WTC11 (cell line): ENCODE results near the gene ADGRA1. TPM values are rescaled to one million over a fixed set of nuclear protein-coding genes. Genes with fewer than 3 reads are reported as not detected.

ENCODE experiments used
- ATAC-seq: fragments of 200-7000 bp; cut with Tn5 transposase; 2 replicates; pipeline ENCODE4 v1.10.0; 2021; ENCODE audit warnings: mild to moderate bottlenecking, moderate library complexity
- CTCF ChIA-PET: fragments of 300-600 bp; sonication (Branson Sonifier 250); formaldehyde crosslinking; loops from one replicate; lab custom pipeline; 2021; ENCODE audit warnings: antibody characterized with exemption; lab: Charles Lee
- POLR2A ChIA-PET: fragments of 350-600 bp; sonication (Branson Sonifier 250); formaldehyde crosslinking; loops from one replicate; lab custom pipeline; 2021; ENCODE audit warnings: antibody characterized with exemption; lab: Charles Lee
- DNase-seq: peaks from one replicate; pipeline ENCODE4 v3.0.0; 2021; ENCODE audit warnings: low spot score
- H3K27ac Mint-ChIP-seq: 2 replicates; pipeline ENCODE4 v1.8.0; 2021; ENCODE audit warnings: mixed read lengths
- H3K27me3 Mint-ChIP-seq: 2 replicates; pipeline ENCODE4 v1.8.0; 2021; ENCODE audit warnings: low read depth, mild to moderate bottlenecking, moderate library complexity, mixed read lengths
- H3K36me3 Mint-ChIP-seq: 2 replicates; pipeline ENCODE4 v1.8.0; 2021; ENCODE audit warnings: mixed read lengths
- H3K4me1 Mint-ChIP-seq: 2 replicates; pipeline ENCODE4 v1.8.0; 2022; ENCODE audit warnings: mixed read lengths
- H3K4me3 Mint-ChIP-seq: 2 replicates; pipeline ENCODE4 v1.8.0; 2021; ENCODE audit warnings: mild to moderate bottlenecking, moderate library complexity, mixed read lengths
- H3K9me3 Mint-ChIP-seq: 2 replicates; pipeline ENCODE4 v1.8.0; 2021; ENCODE audit warnings: mixed read lengths
- E2F5 ChIP-seq: sonication (generic); formaldehyde crosslinking; IDR thresholded peaks from 2 replicates; pipeline ENCODE4 v1.8.1; 2022; ENCODE audit warnings: mild to moderate bottlenecking, moderate library complexity, missing genetic modification reagents
- ESRRA ChIP-seq: sonication (generic); formaldehyde crosslinking; IDR thresholded peaks from 2 replicates; pipeline ENCODE4 v1.8.1; 2022; ENCODE audit warnings: mild to moderate bottlenecking, missing genetic modification reagents, borderline replicate concordance
- ETV6 ChIP-seq: sonication (generic); formaldehyde crosslinking; IDR thresholded peaks from 2 replicates; pipeline ENCODE4 v1.8.1; 2022; ENCODE audit warnings: mild to moderate bottlenecking, missing genetic modification reagents
- JAZF1 ChIP-seq: fragments of 250-450 bp; sonication (Bioruptor Pico); IDR thresholded peaks from 2 replicates; pipeline ENCODE4 v1.9.0; 2021; ENCODE audit warnings: moderate library complexity, mild to moderate bottlenecking, inconsistent platforms
- NFE2L1 ChIP-seq: sonication (generic); formaldehyde crosslinking; IDR thresholded peaks from 2 replicates; pipeline ENCODE4 v1.8.1; 2023; ENCODE audit warnings: missing genetic modification reagents
- NFYB ChIP-seq: sonication (generic); formaldehyde crosslinking; conservative IDR thresholded peaks from 2 replicates; pipeline ENCODE4 v1.8.0; 2022; ENCODE audit warnings: low read depth, missing genetic modification reagents
- NR3C1 ChIP-seq: sonication (generic); formaldehyde crosslinking; conservative IDR thresholded peaks from 2 replicates; pipeline ENCODE4 v1.8.1; 2023; ENCODE audit warnings: low read depth, mild to moderate bottlenecking, missing genetic modification reagents
- PRDM15 ChIP-seq: sonication (generic); formaldehyde crosslinking; IDR thresholded peaks from 2 replicates; pipeline ENCODE4 v1.8.0; 2022; ENCODE audit warnings: missing genetic modification reagents
- PREB ChIP-seq: sonication (generic); formaldehyde crosslinking; IDR thresholded peaks from 2 replicates; pipeline ENCODE4 v1.8.1; 2022; ENCODE audit warnings: mild to moderate bottlenecking, missing genetic modification reagents, moderate library complexity, borderline replicate concordance
- RELA ChIP-seq: sonication (generic); formaldehyde crosslinking; IDR thresholded peaks from 2 replicates; pipeline ENCODE4 v1.8.1; 2022; ENCODE audit warnings: missing genetic modification reagents, mild to moderate bottlenecking, borderline replicate concordance
- SOX15 ChIP-seq: fragments of 250-450 bp; sonication (Bioruptor Pico); IDR thresholded peaks from 2 replicates; pipeline ENCODE4 v1.9.0; 2021; ENCODE audit warnings: mild to moderate bottlenecking
- ZNF232 ChIP-seq: sonication (generic); formaldehyde crosslinking; IDR thresholded peaks from 2 replicates; pipeline ENCODE4 v1.8.0; 2022; ENCODE audit warnings: mild to moderate bottlenecking, missing genetic modification reagents
- ZNF317 ChIP-seq: sonication (generic); formaldehyde crosslinking; IDR thresholded peaks from 2 replicates; pipeline ENCODE4 v1.8.1; 2023; ENCODE audit warnings: low read depth, mild to moderate bottlenecking, moderate library complexity, missing genetic modification reagents, borderline replicate concordance
- ZNF416 ChIP-seq: fragments of 250-450 bp; sonication (Bioruptor Pico); IDR thresholded peaks from 2 replicates; pipeline ENCODE4 v1.9.0; 2021; ENCODE audit warnings: mild to moderate bottlenecking, inconsistent platforms
- ZNF423 ChIP-seq: fragments of 250-450 bp; sonication (Bioruptor Pico); IDR thresholded peaks from 2 replicates; pipeline ENCODE4 v2.1.2; 2022; ENCODE audit warnings: mild to moderate bottlenecking, moderate library complexity
- ZNF532 ChIP-seq: fragments of 250-450 bp; sonication (Bioruptor Pico); IDR thresholded peaks from 2 replicates; pipeline ENCODE4 v1.9.0; 2021; ENCODE audit warnings: mild to moderate bottlenecking, borderline replicate concordance
- ZNF671 ChIP-seq: fragments of 250-450 bp; sonication (Bioruptor Pico); IDR thresholded peaks from 2 replicates; pipeline ENCODE4 v1.8.0; 2021; ENCODE audit warnings: mild to moderate bottlenecking
- total RNA-seq: library from RNA; stranded (reverse); gene quantifications from 3 replicates; pipeline ENCODE4 v1.2.3, GENCODE V29; 2021
- TF ChIP-seq, protein P1 (sequence below): sonication (generic); formaldehyde crosslinking; IDR thresholded peaks from 2 replicates; pipeline ENCODE4 v1.8.0; 2022; ENCODE audit warnings: mild to moderate bottlenecking, missing genetic modification reagents

ADGRA1 gene
- total RNA-seq, 1 experiment from 2014 or later: 0.20 TPM

DNA sequence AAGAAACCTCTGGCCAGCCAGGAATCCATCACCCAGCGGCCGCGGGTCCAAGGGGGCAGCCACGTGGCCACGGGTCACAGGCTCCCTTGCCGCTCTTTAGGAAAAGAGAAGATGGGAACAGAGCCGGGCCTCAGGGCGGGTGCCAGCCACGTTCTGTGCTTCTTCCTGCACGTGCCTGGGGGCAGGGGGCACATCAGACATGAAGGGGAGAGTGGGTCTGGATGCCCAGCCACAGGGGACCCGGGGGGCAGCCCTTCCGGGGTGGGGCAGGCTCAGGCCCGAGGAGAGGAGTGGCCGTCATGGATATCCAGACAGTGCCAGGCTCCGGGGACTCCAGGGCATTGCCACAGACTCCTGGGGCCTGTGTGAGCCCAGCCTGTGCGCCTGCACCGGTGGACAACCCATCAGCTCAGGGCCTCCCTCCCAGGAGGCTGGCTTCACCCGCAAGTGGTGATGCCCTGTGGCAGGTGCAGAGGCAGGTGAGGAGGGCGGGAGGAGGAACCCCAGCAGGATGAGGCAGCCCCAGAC is 31.0 kb upstream of the ADGRA1 start:
- no peaks in the 10 kb centered on the region for H3K9me3 Mint-ChIP-seq
- no peaks in the 10 kb centered on the region for H3K4me1 Mint-ChIP-seq
- no peak overlapping the region for H3K27ac Mint-ChIP-seq
- no peak for ATAC-seq
- no peak for DNase-seq
- no peak overlapping the region for H3K4me3 Mint-ChIP-seq
- H3K27me3 Mint-ChIP-seq: no peaks in the 10 kb centered on the region
- H3K36me3 Mint-ChIP-seq: no peaks in the 10 kb centered on the region
- CTCF ChIA-PET: no interaction called here
- TF ChIP-seq NFYB: no peak
- POLR2A ChIA-PET: no interaction called here

- ATAC-seq: no peak
Observed at GRCh38 chr10:133058331-133059092, 29.2 kb upstream of the ADGRA1 start.

GRCh38 chr10:133059093-133059470 is 28.6 kb upstream of the ADGRA1 start:
- no peak for ATAC-seq
- Mint-ChIP-seq H3K36me3 (no peaks in the 10 kb centered on the region), H3K27me3 (no peaks in the 10 kb centered on the region), H3K9me3 (no peaks in the 10 kb centered on the region), H3K4me1 (no peaks in the 10 kb centered on the region), H3K27ac (no peak overlapping the region), H3K4me3 (no peak overlapping the region)
- POLR2A ChIA-PET: no interaction called here
- DNase-seq: no peak
- CTCF ChIA-PET: no interaction called here
- no peak for TF ChIP-seq NFE2L1 (CRISPR knock-in tag)
- TF ChIP-seq ZNF317 (CRISPR knock-in tag): no peak
- no peak for TF ChIP-seq ZNF232 (CRISPR knock-in tag)
- TF ChIP-seq ETV6 (CRISPR knock-in tag): no peak
- no peak for TF ChIP-seq ZNF532 (CRISPR knock-in tag)
- TF ChIP-seq PREB (CRISPR knock-in tag): no peak
- TF ChIP-seq ZNF671 (CRISPR knock-in tag): no peak
- TF ChIP-seq E2F5: no peak
- no peak for TF ChIP-seq JAZF1 (CRISPR knock-in tag)
- no peak for TF ChIP-seq ZNF416
- TF ChIP-seq, protein P1, sequence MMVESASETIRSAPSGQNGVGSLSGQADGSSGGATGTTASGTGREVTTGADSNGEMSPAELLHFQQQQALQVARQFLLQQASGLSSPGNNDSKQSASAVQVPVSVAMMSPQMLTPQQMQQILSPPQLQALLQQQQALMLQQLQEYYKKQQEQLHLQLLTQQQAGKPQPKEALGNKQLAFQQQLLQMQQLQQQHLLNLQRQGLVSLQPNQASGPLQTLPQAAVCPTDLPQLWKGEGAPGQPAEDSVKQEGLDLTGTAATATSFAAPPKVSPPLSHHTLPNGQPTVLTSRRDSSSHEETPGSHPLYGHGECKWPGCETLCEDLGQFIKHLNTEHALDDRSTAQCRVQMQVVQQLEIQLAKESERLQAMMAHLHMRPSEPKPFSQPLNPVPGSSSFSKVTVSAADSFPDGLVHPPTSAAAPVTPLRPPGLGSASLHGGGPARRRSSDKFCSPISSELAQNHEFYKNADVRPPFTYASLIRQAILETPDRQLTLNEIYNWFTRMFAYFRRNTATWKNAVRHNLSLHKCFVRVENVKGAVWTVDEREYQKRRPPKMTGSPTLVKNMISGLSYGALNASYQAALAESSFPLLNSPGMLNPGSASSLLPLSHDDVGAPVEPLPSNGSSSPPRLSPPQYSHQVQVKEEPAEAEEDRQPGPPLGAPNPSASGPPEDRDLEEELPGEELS (CRISPR knock-in tag): no peak
- no peak for TF ChIP-seq NR3C1 (CRISPR knock-in tag)
- no peak for TF ChIP-seq RELA (CRISPR knock-in tag)
- no peak for TF ChIP-seq ZNF423 (CRISPR knock-in tag)
- TF ChIP-seq PRDM15: no peak
- no peak for TF ChIP-seq SOX15 (CRISPR knock-in tag)

More at GRCh38 chr10:133058331-133059092, 29.2 kb upstream of the ADGRA1 start:
- no peak overlapping the region for H3K4me3 Mint-ChIP-seq
- no peak overlapping the region for H3K27ac Mint-ChIP-seq
- POLR2A ChIA-PET: no interaction called here
- no peaks in the 10 kb centered on the region for H3K27me3 Mint-ChIP-seq
- DNase-seq: no peak
- no peak for TF ChIP-seq ESRRA (CRISPR knock-in tag)
- TF ChIP-seq, all 79 proteins: peak for 0
- Mint-ChIP-seq H3K4me1 (no peaks in the 10 kb centered on the region), H3K9me3 (no peaks in the 10 kb centered on the region), H3K36me3 (no peaks in the 10 kb centered on the region)
- CTCF ChIA-PET: no interaction called here
